CD4-positive, alpha-beta T cell (primary cell): ENCODE results near the gene TP53BP2. TPM values are rescaled to one million over a fixed set of nuclear protein-coding genes. Genes with fewer than 3 reads are reported as not detected.

ENCODE experiments used
- ATAC-seq: fragments of 200-7000 bp; cut with Tn5 transposase; one replicate; pipeline ENCODE4 v1.10.0; 2022; ENCODE audit warnings: mild to moderate bottlenecking; ENCODE audit not compliant: poor library complexity
- CTCF ChIA-PET: fragments of 350-600 bp; sonication (Branson Sonifier 250); formaldehyde crosslinking; loops from one replicate; lab custom pipeline; 2021; ENCODE audit warnings: antibody characterized with exemption, inconsistent platforms; lab: Charles Lee
- POLR2A ChIA-PET: fragments of 350-600 bp; sonication (Branson Sonifier 250); formaldehyde crosslinking; loops from one replicate; lab custom pipeline; 2021; ENCODE audit warnings: antibody characterized with exemption, inconsistent platforms; lab: Charles Lee
- DNase-seq, 14 experiments: peaks; one replicate each; pipeline ENCODE4 v3.0.0-alpha.2; 2013 to 2020; ENCODE audit warnings: mixed read lengths in 2 of 14
- H3K27ac ChIP-seq, 2 donors: one replicate each; pipeline versions ENCODE4 v1.5.1 to v1.7.0; 2013; ENCODE audit warnings: low read length in 2 of 2, low read depth in 1 of 2, mild to moderate bottlenecking in 1 of 2
- H3K27me3 ChIP-seq, 2 experiments: 1 replicate in 1 of 2; 2 replicates in 1 of 2; pipeline versions ENCODE4 v1.6.1 to v1.7.0; 2013; ENCODE audit warnings: low read length in 2 of 2, control low read depth in 1 of 2, mild to moderate bottlenecking in 1 of 2, moderate library complexity in 1 of 2; ENCODE audit not compliant: insufficient read depth in 2 of 2, control insufficient read depth in 1 of 2
- H3K36me3 ChIP-seq: one replicate; pipeline ENCODE4 v1.6.1; 2013; ENCODE audit warnings: low read length, control low read depth; ENCODE audit not compliant: insufficient read depth
- H3K4me1 ChIP-seq: one replicate; pipeline ENCODE4 v1.6.1; 2013; ENCODE audit warnings: low read length, control low read depth; ENCODE audit not compliant: insufficient read depth
- H3K4me3 ChIP-seq: one replicate; pipeline ENCODE4 v1.5.1; 2013; ENCODE audit warnings: mild to moderate bottlenecking, low read length, moderate library complexity
- H3K9me3 ChIP-seq, 2 experiments: 1 replicate in 1 of 2; 2 replicates in 1 of 2; pipeline versions ENCODE4 v1.6.1 to v1.7.0; 2013; ENCODE audit warnings: low read length in 2 of 2, mild to moderate bottlenecking in 2 of 2, control low read depth in 1 of 2, moderate library complexity in 1 of 2; ENCODE audit not compliant: control insufficient read depth in 1 of 2, insufficient read depth in 1 of 2
- H3K27ac Mint-ChIP-seq: one replicate; pipeline ENCODE4 v1.8.0; 2020; ENCODE audit warnings: mixed read lengths
- H3K27me3 Mint-ChIP-seq: one replicate; pipeline ENCODE4 v1.8.0; 2021; ENCODE audit warnings: mixed read lengths
- H3K36me3 Mint-ChIP-seq: one replicate; pipeline ENCODE4 v1.8.0; 2021; ENCODE audit warnings: low read depth, mixed read lengths
- H3K4me1 Mint-ChIP-seq: one replicate; pipeline ENCODE4 v1.8.0; 2021; ENCODE audit warnings: low read depth, mixed read lengths
- H3K4me3 Mint-ChIP-seq: one replicate; pipeline ENCODE4 v1.8.0; 2020; ENCODE audit warnings: mild to moderate bottlenecking, mixed read lengths
- H3K9me3 Mint-ChIP-seq: one replicate; pipeline ENCODE4 v1.8.0; 2020; ENCODE audit warnings: mixed read lengths
- intact Hi-C, 2 experiments: fragments of 100-400 bp; cut with DNase I in 1 of 2; cut with micrococcal nuclease in 1 of 2; formaldehyde crosslinking; loops; one replicate each; pipeline versions ENCODE4 v1.15.1 to v1.9.0; 2023 to 2025; cut with DNase I, micrococcal nuclease
- total RNA-seq, 174 experiments: library from RNA in 2 of 174; stranded (reverse) in 2 of 174; gene quantifications; one replicate each; pipeline ENCODE4 v1.2.3 and lab custom pipeline; 2021 to 2026
- TF ChIP-seq, protein P1 (sequence below): fragments of 200-600 bp; IDR thresholded peaks from one replicate; pipeline ENCODE4 v1.8.0; 2022; ENCODE audit warnings: antibody characterized with exemption, mild to moderate bottlenecking

Gene TP53BP2
- total RNA-seq, 2 experiments from 2014 or later: 104 to 119 TPM

DNA sequence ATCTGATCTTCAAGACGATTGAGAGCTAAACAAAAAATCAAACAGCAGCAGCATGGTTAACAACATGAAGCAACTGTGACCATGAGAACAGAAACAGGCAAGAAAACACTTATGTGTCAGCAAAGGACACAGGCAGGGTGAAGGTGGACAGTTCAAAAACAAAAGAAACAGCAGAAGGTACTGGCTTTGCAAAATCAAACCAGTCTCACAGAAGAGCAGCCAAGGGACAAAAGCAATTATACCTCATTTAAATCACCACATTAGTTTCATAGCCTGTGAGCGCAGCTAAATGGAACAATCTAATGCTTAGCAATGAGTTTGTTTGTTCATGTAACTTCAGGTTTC lies 74.3 kb downstream of the TP53BP2 start:
- Mint-ChIP-seq H3K4me3 (no peak overlapping the region), H3K9me3 (no peaks in the 10 kb centered on the region), H3K27me3 (no peaks in the 10 kb centered on the region), H3K36me3 (peaks cover 82% of the 10 kb centered on the region), H3K27ac (peak overlapping the region; percentile 62), H3K4me1 (peaks cover 9% of the 10 kb centered on the region)
- CTCF ChIA-PET: no interaction called here
- intact Hi-C loops: no loop called here
- POLR2A ChIA-PET: interaction anchor here (1.6 kb wide), 1 partner anchor 10 kb away, joined by 4 read pairs; no protein-coding TSS in a partner anchor
- TF ChIP-seq, protein P1, sequence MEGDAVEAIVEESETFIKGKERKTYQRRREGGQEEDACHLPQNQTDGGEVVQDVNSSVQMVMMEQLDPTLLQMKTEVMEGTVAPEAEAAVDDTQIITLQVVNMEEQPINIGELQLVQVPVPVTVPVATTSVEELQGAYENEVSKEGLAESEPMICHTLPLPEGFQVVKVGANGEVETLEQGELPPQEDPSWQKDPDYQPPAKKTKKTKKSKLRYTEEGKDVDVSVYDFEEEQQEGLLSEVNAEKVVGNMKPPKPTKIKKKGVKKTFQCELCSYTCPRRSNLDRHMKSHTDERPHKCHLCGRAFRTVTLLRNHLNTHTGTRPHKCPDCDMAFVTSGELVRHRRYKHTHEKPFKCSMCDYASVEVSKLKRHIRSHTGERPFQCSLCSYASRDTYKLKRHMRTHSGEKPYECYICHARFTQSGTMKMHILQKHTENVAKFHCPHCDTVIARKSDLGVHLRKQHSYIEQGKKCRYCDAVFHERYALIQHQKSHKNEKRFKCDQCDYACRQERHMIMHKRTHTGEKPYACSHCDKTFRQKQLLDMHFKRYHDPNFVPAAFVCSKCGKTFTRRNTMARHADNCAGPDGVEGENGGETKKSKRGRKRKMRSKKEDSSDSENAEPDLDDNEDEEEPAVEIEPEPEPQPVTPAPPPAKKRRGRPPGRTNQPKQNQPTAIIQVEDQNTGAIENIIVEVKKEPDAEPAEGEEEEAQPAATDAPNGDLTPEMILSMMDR: no peak
- DNase-seq (no peak), ATAC-seq (no peak)
- H3K4me3 ChIP-seq: no peak overlapping the region
- peaks cover 68% of the 10 kb centered on the region for H3K36me3 ChIP-seq
- H3K9me3 ChIP-seq: no peaks in the 10 kb centered on the region
- no peak overlapping the region for H3K27ac ChIP-seq
- H3K27me3 ChIP-seq: no peaks in the 10 kb centered on the region
- H3K4me1 ChIP-seq: peaks cover 9% of the 10 kb centered on the region

GRCh38 chr1:223770621-223771315 lies 75.0 kb downstream of the TP53BP2 start:
- POLR2A ChIA-PET: interaction anchor here (1.6 kb wide), 1 partner anchor 10 kb away, joined by 4 read pairs; no protein-coding TSS in a partner anchor
- Mint-ChIP-seq H3K36me3 (peaks cover 82% of the 10 kb centered on the region), H3K27ac (peak overlapping the region; percentile 62), H3K27me3 (no peaks in the 10 kb centered on the region), H3K4me1 (peaks cover 3% of the 10 kb centered on the region), H3K4me3 (no peak overlapping the region), H3K9me3 (no peaks in the 10 kb centered on the region)
- TF ChIP-seq, protein P1: no peak
- ATAC-seq: no peak
- Histone ChIP-seq H3K4me3 (no peak overlapping the region), H3K9me3 (no peaks in the 10 kb centered on the region), H3K27ac (no peak overlapping the region), H3K36me3 (peaks cover 68% of the 10 kb centered on the region), H3K4me1 (peaks cover 3% of the 10 kb centered on the region), H3K27me3 (no peaks in the 10 kb centered on the region)
- CTCF ChIA-PET: no interaction called here
- DNase-seq: no peak
- intact Hi-C loops: no loop called here

DNA sequence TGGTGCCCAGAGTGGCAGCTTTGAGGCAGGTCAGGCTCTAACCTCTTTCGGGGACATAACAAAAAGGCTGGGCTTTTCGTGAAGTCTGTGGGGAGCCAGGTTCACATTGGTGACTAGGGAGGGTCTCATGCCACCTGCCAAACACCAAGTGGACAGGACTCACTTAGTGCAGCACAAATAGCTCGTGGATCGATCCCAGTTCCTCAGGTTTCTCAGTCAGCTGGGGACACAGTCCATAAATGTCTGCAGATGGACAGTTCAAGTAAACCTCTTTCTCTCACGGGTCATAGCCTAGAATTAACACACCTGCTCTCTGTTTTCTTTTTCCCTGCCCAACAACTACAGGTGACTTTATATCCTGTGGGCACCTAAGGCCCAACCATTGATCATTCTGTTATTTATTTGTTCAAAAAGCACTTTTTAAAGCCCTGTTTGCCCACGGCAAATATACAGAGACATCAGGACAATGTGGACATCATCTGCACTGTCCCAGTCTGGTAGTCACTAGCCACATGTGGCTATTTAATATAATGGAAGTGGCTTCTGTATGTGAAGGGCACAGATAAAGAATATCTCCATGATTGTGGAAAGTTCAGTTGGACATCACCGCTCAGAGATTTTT lies 79.9 kb downstream of the TP53BP2 start:
- peaks cover 85% of the 10 kb centered on the region for H3K36me3 Mint-ChIP-seq
- no peak overlapping the region for H3K27ac Mint-ChIP-seq
- no peaks in the 10 kb centered on the region for H3K27me3 Mint-ChIP-seq

More for the DNA sequence above, 79.9 kb downstream of the TP53BP2 start:
- Histone ChIP-seq H3K27ac (no peak overlapping the region), H3K27me3 (no peaks in the 10 kb centered on the region), H3K4me1 (no peaks in the 10 kb centered on the region), H3K4me3 (no peak overlapping the region), H3K9me3 (no peaks in the 10 kb centered on the region), H3K36me3 (peaks cover 72% of the 10 kb centered on the region)
- intact Hi-C loops: no loop called here
- DNase-seq (no peak), ATAC-seq (no peak)
- H3K4me1 Mint-ChIP-seq: no peaks in the 10 kb centered on the region
- ChIA-PET POLR2A (interaction anchor here (0.6 kb wide), 1 partner anchor 67 kb away, joined by 3 read pairs; no protein-coding TSS in a partner anchor), CTCF (interaction anchor here (2.7 kb wide), 1 partner anchor 17 kb away, joined by 7 read pairs; no protein-coding TSS in a partner anchor)
- no peaks in the 10 kb centered on the region for H3K9me3 Mint-ChIP-seq
- TF ChIP-seq, protein P1: no peak
- H3K4me3 Mint-ChIP-seq: no peak overlapping the region
